Stimulated activated CD8-positive, alpha-beta memory T cell treated with anti-CD3 and anti-CD28 coated beads, Interleukin-7, amount 100 ng/mL, for 24 hours (primary cell): Measurements from ENCODE around the gene CPLX1.
"Not testable (repeated sequence)": the region's sequence is repeated elsewhere in the genome, so short reads cannot be mapped to it uniquely, and the experiment has no call there.

Source experiments
- DNase-seq: peaks from one replicate; pipeline ENCODE4 v3.0.0-alpha.2; 2020; ENCODE audit warnings: low read depth

Gene CPLX1

DNA sequence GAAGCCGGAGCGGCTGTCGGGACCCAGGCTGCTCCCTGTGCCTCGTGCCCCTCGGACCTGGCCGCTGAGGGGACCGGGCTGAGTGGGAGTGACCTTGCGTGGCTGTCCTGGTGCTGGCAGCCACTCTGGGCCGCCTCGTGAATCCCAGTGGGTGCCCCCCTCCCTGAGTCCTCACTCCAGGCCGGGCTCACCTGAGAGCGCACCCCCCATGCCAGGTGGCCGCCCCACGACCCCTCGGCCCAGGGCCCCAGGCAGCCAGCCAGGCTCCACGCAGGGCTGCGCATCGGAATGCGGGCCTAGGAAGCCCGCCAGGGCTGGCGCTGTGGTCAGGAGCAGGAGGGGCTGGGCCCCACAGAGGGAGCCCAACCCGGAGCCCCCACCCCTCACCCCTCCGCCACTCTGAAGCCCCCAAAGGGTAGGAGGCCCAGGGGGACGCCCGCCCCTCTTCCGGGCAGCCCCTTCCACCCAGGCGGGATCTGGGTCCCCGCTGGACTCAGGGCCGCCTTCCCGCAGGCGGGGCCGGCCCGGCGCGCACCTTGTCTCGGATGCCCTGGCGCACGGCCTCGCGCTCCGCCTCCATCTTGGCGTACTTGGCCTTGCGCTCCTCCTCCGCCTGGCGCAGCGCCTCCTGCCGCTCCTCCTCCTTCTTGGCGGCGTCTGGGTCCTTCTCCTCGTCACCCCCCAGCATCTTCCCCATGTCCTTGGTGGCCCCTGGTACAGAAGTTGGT, 33.9 kb downstream of the CPLX1 start:
- no peak for DNase-seq

DNA sequence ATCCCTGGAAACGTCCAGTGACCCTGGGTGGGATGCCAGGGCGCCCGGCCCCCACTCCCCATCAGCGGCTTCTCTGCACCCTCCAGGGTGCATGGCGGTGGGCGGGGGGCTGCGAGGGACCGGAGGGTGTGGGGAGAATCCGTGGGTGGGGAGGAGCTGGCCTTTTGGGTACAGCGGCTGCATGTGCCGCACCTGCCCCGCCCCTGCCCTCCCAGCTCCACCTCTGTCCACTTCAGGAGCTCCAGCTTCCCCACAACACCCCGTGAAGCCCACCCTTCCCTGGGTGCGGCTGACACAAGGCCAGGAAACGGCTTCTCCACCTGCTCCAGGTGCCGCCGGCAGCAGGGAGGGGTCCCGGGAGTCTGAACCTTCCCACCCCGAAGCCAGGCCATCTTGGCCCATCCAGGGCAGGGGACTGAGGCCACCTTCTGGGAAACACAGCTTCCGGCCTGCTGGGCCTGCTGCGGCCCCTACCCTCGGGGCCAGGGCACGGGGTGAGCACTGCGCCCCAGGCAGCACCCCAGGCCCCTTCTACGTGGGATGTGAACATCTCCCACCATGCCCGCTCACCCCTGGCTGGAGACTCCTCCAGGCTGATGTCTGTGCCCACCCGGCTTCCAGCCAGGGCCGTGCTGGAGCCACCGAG, 34.6 kb downstream of the CPLX1 start:
- no peak for DNase-seq

- DNase-seq = no peak
Measured at GRCh38 chr4:790466-790820, 35.5 kb downstream of the CPLX1 start.

GRCh38 chr4:789571-790465, 36.1 kb downstream of the CPLX1 start:
- DNase-seq = no peak

DNA sequence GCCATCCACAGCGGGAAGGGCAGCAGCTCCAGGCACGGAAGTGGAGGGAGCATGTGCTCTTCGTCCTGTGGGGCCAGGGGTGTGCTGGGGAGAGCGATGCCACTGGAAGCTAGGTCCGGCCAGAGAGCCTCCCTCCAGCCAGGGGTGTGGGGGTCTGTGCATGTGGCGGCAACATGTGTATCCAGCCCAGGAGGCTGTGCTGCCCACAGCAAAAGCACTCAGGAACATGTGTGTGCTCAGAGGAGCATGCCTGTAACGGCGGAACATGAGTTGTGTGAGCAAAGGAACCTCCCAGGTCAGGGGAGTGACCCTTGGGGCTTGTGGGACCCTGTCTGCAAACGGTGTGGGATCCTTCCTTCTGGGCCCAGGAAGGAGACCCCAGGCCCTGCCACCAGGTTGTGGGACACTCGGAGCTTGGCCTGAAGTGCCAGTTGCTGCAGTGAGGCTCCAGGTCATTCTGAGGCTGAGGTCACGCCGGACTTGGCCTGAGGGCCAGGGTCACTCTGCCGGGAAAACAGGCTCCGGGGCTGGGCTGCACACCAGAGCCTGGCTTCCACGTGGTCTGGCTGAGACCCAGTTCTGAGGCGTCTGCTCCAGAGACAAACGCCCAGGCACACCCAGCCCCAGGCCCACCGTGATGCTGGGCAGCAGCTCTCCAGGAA, 37.2 kb downstream of the CPLX1 start:
- DNase-seq = no peak

GRCh38 chr4:788006-788635, 37.8 kb downstream of the CPLX1 start:
- no peak for DNase-seq

- DNase-seq = no peak
Measured at GRCh38 chr4:787561-787981, 38.4 kb downstream of the CPLX1 start.

GRCh38 chr4:786861-787300, 39.0 kb downstream of the CPLX1 start:
- DNase-seq = no peak

DNA sequence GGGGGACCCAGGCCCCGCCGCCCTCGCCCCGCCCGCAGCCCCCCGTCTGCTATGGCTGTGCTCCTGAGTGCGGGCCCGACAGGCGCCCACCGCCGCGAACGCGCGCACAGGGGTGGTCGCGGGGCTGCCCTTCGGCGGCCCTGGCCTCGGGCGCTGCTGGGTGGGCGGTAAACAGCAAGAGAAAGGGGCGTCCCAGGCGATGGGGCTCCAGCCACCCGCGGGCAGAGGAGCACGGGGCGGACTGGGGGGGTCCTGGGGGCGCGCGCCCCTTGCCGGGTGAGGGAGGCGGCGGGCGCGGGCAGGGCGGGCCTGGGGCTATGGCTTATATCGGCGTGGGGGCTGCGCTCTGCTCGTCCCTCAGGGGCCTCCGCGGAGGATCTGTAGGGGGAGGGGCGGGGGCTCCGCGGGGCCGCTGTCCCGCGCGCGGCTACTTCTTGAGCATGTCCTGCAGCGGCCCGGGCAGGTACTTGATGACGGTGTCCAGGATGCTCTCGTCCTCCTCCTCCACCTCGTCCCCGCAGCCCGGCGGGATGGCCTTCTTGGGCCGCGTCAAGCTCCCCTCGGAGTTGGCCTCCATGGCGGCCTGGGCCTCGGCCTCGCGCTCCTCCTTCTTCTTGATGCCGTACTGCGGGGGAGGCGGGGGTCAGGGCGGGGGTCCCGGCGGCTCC, 39.7 kb downstream of the CPLX1 start:
- no peak for DNase-seq

GRCh38 chr4:785332-786073, 40.4 kb downstream of the CPLX1 start:
- DNase-seq = no peak

DNA sequence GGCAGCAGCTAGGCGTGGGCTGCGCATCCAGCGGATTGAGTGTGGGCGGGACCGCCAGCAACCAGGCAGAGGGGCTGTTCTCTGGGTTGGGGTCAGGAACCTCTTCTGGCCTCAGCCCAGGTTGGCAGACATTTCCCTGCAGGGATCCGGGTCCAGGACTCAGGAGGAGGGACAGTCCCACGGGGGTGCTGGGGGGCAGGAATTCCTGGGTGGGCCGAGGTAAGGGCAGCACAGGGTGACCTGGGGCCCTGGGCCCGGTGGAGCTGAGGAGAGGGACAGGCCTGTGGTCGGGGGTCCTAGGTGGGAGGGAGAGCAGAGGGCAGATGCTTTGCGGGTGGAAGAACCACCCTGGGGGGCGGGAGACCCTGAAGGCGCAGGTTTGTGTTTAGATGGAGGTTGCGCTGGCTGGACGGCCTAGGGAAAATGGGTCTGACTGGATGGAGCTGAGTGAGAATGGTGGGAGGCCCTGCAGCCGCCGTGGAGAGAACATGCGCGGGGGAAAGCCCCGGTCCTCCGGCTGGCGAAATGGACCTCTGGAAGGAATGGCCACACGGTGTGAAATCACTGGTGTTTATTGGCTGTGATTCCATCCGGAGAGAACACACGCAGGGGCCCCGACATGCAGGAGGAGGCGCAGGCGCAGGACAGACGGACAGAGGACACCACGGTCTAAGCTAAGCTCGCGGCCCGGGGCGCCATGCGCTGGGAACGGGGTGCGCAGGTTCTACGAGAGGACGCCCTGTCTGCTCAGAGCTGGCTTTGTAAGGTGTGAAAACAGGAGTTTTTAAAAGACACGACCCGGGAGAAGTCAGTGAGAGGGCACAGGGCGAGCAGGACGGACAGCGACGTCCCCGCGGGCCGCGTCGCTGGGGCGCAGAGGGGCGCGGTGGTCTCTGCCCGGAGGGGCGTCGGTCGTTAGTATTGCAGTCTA, 41.3 kb downstream of the CPLX1 start:
- no peak for DNase-seq

DNA sequence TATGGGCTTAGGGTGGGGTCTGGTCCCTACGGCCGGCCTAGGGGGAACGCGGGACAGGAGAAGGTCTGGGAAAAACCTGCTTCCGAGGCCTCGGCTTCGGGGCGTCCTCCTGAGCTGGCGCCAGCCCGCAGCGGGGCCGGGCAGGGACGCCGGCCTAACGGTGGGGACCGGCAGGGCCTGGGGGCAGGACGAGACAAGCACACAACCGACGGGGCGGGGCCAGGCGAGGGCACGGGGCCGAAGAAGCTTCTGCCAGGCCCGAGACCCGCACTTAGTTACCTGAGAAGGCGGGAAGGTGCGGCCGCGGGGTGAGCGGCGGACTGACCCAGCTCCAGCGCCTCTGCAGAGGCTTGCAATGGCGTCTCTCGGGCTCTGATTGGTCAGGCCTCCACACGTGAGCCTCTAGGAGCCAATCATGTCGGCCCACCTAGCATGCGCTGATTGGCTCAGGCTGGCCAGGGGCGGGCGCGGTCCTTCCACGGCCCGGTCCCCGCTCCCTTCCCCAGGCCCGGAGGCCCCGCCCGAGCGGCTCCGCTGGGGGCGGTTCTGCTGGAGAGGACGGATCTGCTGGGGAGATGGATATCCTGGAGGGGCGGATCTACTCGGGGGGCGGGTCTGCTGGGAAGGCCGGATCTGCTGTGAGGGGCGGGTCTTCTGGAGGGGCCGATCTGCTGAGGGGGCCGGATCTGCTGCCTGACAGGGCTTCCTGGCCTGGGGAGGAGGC, 44.3 kb downstream of the CPLX1 start:
- peak; percentile 94 for DNase-seq

GRCh38 chr4:780716-781492, 45.0 kb downstream of the CPLX1 start:
- DNase-seq = no peak

- DNase-seq = not testable (repeated sequence)
Measured at GRCh38 chr4:780255-780654, 45.7 kb downstream of the CPLX1 start.

DNA sequence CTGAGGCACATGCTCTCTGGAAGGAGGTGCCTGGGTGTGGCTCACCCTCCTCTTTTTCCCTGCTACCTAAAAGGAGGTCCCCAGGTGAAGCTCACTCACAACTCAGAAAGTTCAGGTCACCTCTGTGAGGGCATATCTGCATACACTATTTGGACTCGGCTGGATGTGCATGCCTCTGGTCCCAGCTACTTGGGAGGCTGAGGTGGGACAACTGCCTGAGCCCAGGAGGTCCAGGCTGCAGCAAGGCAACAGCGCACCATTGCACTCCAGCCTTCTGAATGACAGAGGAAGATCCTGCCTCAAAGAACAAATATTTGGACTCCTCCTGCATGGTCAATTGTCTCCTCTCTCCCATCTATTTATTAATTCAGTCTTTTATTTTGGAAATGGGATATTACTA, 46.4 kb downstream of the CPLX1 start:
- no peak for DNase-seq

DNA sequence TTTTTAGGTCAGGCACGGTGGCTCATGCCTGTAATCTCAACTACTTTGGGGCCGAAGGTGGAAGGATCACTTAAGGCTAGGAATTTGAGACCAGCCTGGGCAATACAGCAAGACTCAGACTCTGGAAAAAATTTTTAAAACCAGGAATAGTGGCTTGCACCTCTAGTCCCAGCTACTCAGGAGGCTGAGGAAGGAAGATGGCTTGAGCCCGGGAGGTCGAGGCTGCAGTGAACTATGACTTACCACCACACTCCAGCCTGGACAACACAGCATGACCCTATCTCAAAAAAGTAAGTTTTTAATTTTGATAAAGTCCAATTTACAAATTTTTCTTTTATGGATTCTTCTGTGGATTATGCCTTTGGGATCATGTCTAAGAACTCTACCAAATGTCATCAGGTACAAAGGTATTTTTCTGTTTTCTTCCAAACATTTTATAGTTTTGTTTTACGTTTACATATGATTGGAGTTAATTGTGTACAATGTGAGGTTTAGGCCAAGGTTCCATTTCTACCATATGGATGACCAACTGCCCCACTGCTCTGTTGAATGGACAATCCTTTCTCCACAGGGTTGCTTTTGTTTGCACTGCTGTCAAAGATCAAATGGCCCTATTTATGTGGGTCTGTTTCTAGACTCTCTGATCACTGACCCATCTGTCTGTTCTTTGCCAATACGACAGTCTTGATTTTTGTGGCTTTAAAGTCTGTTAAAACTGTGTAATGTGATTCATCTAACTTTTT, 48.2 kb downstream of the CPLX1 start:
- no peak for DNase-seq

GRCh38 chr4:776743-777441, 49.0 kb downstream of the CPLX1 start:
- DNase-seq = no peak
